ENCODE results near the gene FIGNL2.

GRCh38 chr12:51806896-51807295 lies 41.6 kb downstream of the FIGNL2 start:
- TF ChIP-seq CTCF (IDR thresholded peaks at IDR 0.05) (no peak), POLR2AphosphoS5 (IDR thresholded peaks at IDR 0.05) (no peak)

All from breast epithelium (tissue), 3 donors.